HEK293 (cell line): Measurements from ENCODE around the gene ANKRD33B.

Experiments used
- CTCF ChIA-PET: fragments of 350-600 bp; formaldehyde crosslinking; extraction: SDS; loops from one replicate; lab custom pipeline; 2021; ENCODE audit warnings: antibody characterized with exemption; lab: Yijun Ruan, JAX
- POLR2A ChIA-PET: fragments of 300-600 bp; formaldehyde crosslinking; extraction: SDS; loops from one replicate; lab custom pipeline; 2020; ENCODE audit warnings: antibody characterized with exemption, inconsistent platforms; lab: Yijun Ruan, JAX
- H3K27ac ChIP-seq: fragments of 200-500 bp; sonication (Bioruptor generic); 2 replicates; pipeline ENCODE4 v1.5.1; 2014; ENCODE audit warnings: low read depth, low read length, control low read depth, inconsistent platforms; ENCODE audit errors: extremely low read depth
- H3K36me3 ChIP-seq, 2 experiments: fragments of 200-500 bp in 1 of 2; sonication (Bioruptor generic) in 1 of 2; 1 replicate in 1 of 2; 2 replicates in 1 of 2; pipeline ENCODE4 v1.5.1; 2014 to 2017; ENCODE audit warnings: inconsistent platforms in 2 of 2, low read length in 2 of 2; ENCODE audit not compliant: control insufficient read depth in 2 of 2, insufficient read depth in 1 of 2
- H3K4me1 ChIP-seq: fragments of 200-500 bp; sonication (Bioruptor generic); 2 replicates; pipeline ENCODE4 v1.5.1; 2014; ENCODE audit warnings: mild to moderate bottlenecking, low read length, inconsistent platforms; ENCODE audit not compliant: control insufficient read depth, insufficient read depth
- H3K4me3 ChIP-seq: 2 replicates; pipeline ENCODE4 v1.5.1; 2011; ENCODE audit warnings: low read depth, mild to moderate bottlenecking, control low read depth, low read length, moderate library complexity
- H3K9me3 ChIP-seq: fragments of 200-500 bp; sonication (Bioruptor generic); 2 replicates; pipeline ENCODE4 v1.5.1; 2014; ENCODE audit warnings: low read depth, low read length, inconsistent platforms; ENCODE audit not compliant: control insufficient read depth, insufficient read depth
- ATF2 ChIP-seq: fragments of 450-650 bp; formaldehyde crosslinking; IDR thresholded peaks from 2 replicates; pipeline ENCODE4 v1.5.1; 2016; ENCODE audit warnings: missing biosample characterization, missing genetic modification characterization, low read depth
- GLIS1 ChIP-seq: fragments of 450-650 bp; formaldehyde crosslinking; IDR thresholded peaks from 2 replicates; pipeline ENCODE4 v1.5.1; 2016; ENCODE audit warnings: missing biosample characterization, missing genetic modification characterization
- GLIS2 ChIP-seq: fragments of 450-650 bp; formaldehyde crosslinking; IDR thresholded peaks from 2 replicates; pipeline ENCODE4 v1.5.1; 2016; ENCODE audit warnings: missing biosample characterization, missing genetic modification characterization
- KLF9 ChIP-seq: fragments of 450-650 bp; formaldehyde crosslinking; IDR thresholded peaks from 2 replicates; pipeline ENCODE4 v1.5.1; 2016; ENCODE audit warnings: missing biosample characterization, missing genetic modification characterization, low read depth
- RBAK ChIP-seq: fragments of 450-650 bp; formaldehyde crosslinking; IDR thresholded peaks from 2 replicates; pipeline ENCODE4 v1.5.1; 2016; ENCODE audit warnings: missing biosample characterization, missing genetic modification characterization
- ZBTB8A ChIP-seq: fragments of 450-650 bp; formaldehyde crosslinking; IDR thresholded peaks from 2 replicates; pipeline ENCODE4 v1.5.1; 2016; ENCODE audit warnings: missing biosample characterization, missing genetic modification characterization
- ZFP41 ChIP-seq: fragments of 450-650 bp; formaldehyde crosslinking; IDR thresholded peaks from 2 replicates; pipeline ENCODE4 v1.5.1; 2016; ENCODE audit warnings: missing biosample characterization, missing genetic modification characterization, borderline replicate concordance
- ZIC2 ChIP-seq: fragments of 450-650 bp; formaldehyde crosslinking; IDR thresholded peaks from 2 replicates; pipeline ENCODE4 v1.5.1; 2016; ENCODE audit warnings: missing biosample characterization, missing genetic modification characterization
- ZNF114 ChIP-seq: fragments of 450-650 bp; formaldehyde crosslinking; IDR thresholded peaks from 2 replicates; pipeline ENCODE4 v1.5.0; 2017; ENCODE audit warnings: missing biosample characterization, missing genetic modification characterization
- ZNF214 ChIP-seq: fragments of 450-650 bp; formaldehyde crosslinking; IDR thresholded peaks from 2 replicates; pipeline ENCODE4 v1.5.1; 2017; ENCODE audit warnings: missing biosample characterization, mild to moderate bottlenecking, missing genetic modification characterization, borderline replicate concordance
- ZNF248 ChIP-seq: fragments of 450-650 bp; formaldehyde crosslinking; IDR thresholded peaks from 2 replicates; pipeline ENCODE4 v1.5.1; 2017; ENCODE audit warnings: missing biosample characterization, missing genetic modification characterization
- ZNF302 ChIP-seq: fragments of 450-650 bp; formaldehyde crosslinking; IDR thresholded peaks from 2 replicates; pipeline ENCODE4 v1.5.1; 2016; ENCODE audit warnings: missing biosample characterization, missing genetic modification characterization, low read depth
- ZNF530 ChIP-seq: fragments of 450-650 bp; formaldehyde crosslinking; IDR thresholded peaks from 2 replicates; pipeline ENCODE4 v1.5.1; 2016; ENCODE audit warnings: low read depth, missing biosample characterization, missing genetic modification characterization
- ZNF677 ChIP-seq: fragments of 450-650 bp; IDR thresholded peaks from 2 replicates; pipeline ENCODE4 v1.5.0; 2018; ENCODE audit warnings: missing biosample characterization, mild to moderate bottlenecking, missing genetic modification characterization, moderate library complexity
- TF ChIP-seq, protein P1 (sequence below): fragments of 450-650 bp; formaldehyde crosslinking; IDR thresholded peaks from 2 replicates; pipeline ENCODE4 v1.5.1; 2016; ENCODE audit warnings: missing biosample characterization, missing genetic modification characterization
- TF ChIP-seq, protein P2 (sequence below): fragments of 450-650 bp; formaldehyde crosslinking; IDR thresholded peaks from 2 replicates; pipeline ENCODE4 v1.5.1; 2016; ENCODE audit warnings: missing biosample characterization, missing genetic modification characterization
- TF ChIP-seq, protein P3 (sequence below): fragments of 450-650 bp; formaldehyde crosslinking; IDR thresholded peaks from 2 replicates; pipeline ENCODE4 v1.5.1; 2016; ENCODE audit warnings: missing biosample characterization, missing genetic modification characterization

The ANKRD33B gene

GRCh38 chr5:10551782-10552138, 12.1 kb upstream of the ANKRD33B start (continued):
- TF ChIP-seq, protein P1, sequence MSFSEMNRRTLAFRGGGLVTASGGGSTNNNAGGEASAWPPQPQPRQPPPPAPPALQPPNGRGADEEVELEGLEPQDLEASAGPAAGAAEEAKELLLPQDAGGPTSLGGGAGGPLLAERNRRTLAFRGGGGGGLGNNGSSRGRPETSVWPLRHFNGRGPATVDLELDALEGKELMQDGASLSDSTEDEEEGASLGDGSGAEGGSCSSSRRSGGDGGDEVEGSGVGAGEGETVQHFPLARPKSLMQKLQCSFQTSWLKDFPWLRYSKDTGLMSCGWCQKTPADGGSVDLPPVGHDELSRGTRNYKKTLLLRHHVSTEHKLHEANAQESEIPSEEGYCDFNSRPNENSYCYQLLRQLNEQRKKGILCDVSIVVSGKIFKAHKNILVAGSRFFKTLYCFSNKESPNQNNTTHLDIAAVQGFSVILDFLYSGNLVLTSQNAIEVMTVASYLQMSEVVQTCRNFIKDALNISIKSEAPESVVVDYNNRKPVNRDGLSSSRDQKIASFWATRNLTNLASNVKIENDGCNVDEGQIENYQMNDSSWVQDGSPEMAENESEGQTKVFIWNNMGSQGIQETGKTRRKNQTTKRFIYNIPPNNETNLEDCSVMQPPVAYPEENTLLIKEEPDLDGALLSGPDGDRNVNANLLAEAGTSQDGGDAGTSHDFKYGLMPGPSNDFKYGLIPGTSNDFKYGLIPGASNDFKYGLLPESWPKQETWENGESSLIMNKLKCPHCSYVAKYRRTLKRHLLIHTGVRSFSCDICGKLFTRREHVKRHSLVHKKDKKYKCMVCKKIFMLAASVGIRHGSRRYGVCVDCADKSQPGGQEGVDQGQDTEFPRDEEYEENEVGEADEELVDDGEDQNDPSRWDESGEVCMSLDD (tag by site-specific recombination) = no peak
- TF ChIP-seq ATF2 (no peak), ZFP41 (tag by site-specific recombination) (no peak), ZNF302 (tag by site-specific recombination) (no peak), ZNF248 (no peak), ZNF677 (no peak), ZBTB8A (tag by site-specific recombination) (no peak; the same call in 1 of the 2 replicates)
- TF ChIP-seq, all 188 proteins: peak for 0

GRCh38 chr5:10552183-10553143, 11.4 kb upstream of the ANKRD33B start:
- no peaks in the 10 kb centered on the region for H3K9me3 ChIP-seq
- H3K27ac ChIP-seq = no peak overlapping the region
- TF ChIP-seq ZNF248 (no peak), GLIS2 (tag by site-specific recombination) (peak; percentile 31; the same call in 1 of the 2 replicates), RBAK (no peak), ZIC2 (tag by site-specific recombination) (peak; percentile 80), ZNF214 (tag by site-specific recombination) (no peak), ZNF530 (tag by site-specific recombination) (no peak), ZNF114 (no peak), KLF9 (tag by site-specific recombination) (no peak), GLIS1 (peak; percentile 99)
- TF ChIP-seq, protein P1 (tag by site-specific recombination) = no peak
- TF ChIP-seq, protein P2, sequence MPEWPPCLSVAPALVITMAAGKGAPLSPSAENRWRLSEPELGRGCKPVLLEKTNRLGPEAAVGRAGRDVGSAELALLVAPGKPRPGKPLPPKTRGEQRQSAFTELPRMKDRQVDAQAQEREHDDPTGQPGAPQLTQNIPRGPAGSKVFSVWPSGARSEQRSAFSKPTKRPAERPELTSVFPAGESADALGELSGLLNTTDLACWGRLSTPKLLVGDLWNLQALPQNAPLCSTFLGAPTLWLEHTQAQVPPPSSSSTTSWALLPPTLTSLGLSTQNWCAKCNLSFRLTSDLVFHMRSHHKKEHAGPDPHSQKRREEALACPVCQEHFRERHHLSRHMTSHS (tag by site-specific recombination) = no peak
- TF ChIP-seq, protein P3, sequence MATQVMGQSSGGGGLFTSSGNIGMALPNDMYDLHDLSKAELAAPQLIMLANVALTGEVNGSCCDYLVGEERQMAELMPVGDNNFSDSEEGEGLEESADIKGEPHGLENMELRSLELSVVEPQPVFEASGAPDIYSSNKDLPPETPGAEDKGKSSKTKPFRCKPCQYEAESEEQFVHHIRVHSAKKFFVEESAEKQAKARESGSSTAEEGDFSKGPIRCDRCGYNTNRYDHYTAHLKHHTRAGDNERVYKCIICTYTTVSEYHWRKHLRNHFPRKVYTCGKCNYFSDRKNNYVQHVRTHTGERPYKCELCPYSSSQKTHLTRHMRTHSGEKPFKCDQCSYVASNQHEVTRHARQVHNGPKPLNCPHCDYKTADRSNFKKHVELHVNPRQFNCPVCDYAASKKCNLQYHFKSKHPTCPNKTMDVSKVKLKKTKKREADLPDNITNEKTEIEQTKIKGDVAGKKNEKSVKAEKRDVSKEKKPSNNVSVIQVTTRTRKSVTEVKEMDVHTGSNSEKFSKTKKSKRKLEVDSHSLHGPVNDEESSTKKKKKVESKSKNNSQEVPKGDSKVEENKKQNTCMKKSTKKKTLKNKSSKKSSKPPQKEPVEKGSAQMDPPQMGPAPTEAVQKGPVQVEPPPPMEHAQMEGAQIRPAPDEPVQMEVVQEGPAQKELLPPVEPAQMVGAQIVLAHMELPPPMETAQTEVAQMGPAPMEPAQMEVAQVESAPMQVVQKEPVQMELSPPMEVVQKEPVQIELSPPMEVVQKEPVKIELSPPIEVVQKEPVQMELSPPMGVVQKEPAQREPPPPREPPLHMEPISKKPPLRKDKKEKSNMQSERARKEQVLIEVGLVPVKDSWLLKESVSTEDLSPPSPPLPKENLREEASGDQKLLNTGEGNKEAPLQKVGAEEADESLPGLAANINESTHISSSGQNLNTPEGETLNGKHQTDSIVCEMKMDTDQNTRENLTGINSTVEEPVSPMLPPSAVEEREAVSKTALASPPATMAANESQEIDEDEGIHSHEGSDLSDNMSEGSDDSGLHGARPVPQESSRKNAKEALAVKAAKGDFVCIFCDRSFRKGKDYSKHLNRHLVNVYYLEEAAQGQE (tag by site-specific recombination) = no peak
- CTCF ChIA-PET = interaction anchor here (1.1 to 2.8 kb wide), 7 partner anchors 8 to 100 kb away, joined by 3 to 18 read pairs (median 5); no protein-coding TSS in a partner anchor
- H3K4me1 ChIP-seq = peaks cover 19% of the 10 kb centered on the region
- POLR2A ChIA-PET = interaction anchor here (0.8 to 1.9 kb wide), 7 partner anchors 9 to 287 kb away, joined by 3 to 20 read pairs (median 5); partner anchors contain the start of gene ANKRD33B
- H3K4me3 ChIP-seq = no peak overlapping the region
- H3K36me3 ChIP-seq = no peaks in the 10 kb centered on the region
